NCI-H2029 treated with DMSO at 0.1 percent for 48 hours (cell line): ENCODE data around the gene CADPS2.
A peak's percentile ranks its signal among the peaks of the same experiment; 100 is the strongest.
"Not testable (repeated sequence)": the region's sequence is repeated elsewhere in the genome, so short reads cannot be mapped to it uniquely, and the experiment has no call there.

Experiments
- DNase-seq: peaks from one replicate; lab custom pipeline; 2025; lab: John Stamatoyannopoulos, UW

CADPS2 gene

DNA sequence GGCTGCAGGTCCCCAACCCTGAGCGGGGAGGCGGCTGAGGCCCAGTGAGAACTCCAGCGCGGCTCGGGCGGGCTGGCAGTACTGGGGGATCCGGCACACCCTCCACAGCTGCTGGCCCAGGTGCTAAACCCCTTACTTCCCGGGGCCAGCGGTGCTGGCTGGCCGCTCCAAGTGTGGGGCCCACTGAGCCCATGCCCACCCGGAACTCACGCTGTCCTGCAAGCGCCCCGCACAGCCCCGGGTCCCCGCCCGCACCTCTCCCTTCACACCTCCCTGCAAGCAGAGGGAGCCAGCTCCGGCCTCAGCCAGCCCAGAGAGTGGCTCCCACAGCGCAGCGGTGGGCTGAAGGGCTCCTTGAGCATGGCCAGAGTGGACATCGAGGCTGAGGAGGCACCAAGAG lies 212.3 kb downstream of the CADPS2 start:
- DNase-seq, result no peak

DNA sequence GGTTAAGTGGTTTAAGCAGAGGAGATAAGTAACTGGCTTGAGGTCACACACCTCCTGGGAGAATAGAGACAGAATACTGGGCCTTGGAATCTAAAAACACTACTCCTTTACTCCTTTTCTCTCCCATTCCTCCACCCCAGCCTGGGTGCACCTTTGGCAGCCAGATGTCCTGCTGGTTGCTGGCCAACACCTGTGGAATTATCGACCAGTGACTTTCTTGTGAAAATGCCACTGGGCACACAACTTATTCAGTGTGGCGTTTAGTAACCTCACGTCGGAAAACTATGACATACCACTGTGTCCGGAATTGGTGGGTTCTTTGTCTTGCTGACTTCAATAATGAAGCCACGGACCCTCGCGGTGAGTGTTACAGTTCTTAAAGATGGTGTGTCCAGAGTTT lies 213.7 kb downstream of the CADPS2 start:
- DNase-seq, result no peak

DNA sequence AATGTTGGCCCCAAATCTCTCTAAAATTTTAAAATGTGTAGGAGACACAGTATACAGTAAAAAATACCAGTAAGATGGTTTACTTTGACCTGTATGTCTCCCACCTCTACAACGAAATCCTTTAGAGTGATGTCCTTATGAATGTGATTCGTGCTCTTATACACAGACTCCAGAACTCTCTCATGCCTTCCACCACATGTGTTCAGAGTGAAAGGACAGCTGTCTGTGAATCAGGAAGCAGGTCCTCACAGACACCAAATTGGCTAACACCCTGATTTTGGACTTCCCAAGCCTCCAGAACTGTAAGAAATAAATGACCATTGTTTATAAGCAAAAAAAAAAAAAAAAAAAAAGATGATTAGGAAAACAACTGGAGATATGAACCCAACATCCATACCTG lies 222.5 kb downstream of the CADPS2 start:
- DNase-seq, result no peak

DNA sequence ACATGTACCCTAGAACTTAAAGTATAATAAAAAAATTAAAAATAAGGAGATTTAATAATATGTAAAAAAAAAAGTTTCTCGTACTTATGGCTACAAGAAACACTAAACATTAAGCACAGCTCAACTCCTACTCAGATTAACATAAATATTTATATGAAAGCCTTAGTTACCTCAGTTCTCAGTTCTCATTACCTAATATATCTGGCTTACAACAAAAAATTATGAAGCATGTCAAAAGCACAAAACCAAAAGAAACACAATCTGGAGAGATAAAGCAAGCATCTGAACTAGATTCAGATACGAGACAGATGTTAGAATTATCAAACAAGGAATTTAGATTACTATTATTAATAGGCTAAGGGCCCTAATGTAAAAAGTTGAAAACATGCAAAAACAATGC lies 227.4 kb downstream of the CADPS2 start:
- DNase-seq, result no peak

DNA sequence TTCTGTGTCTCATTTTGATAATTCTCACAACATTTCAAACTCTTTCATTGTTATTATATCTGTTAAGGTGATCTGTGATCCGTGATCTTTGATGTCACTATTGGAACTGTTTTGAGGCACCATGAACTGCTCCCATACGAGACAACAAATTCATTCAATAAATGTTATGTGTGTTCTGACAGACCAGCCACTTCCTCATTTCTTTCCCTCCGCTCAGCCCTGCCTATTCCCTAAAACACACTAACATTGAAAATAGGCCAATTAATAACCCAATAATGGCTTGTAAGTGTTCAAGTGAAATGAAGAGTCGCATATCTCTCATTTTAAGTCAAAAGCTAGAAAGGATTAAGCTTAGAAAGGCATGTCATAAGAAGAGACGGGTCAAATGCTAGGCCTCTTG lies 232.6 kb downstream of the CADPS2 start:
- DNase-seq, result no peak

- peak; percentile 90 for DNase-seq
Measured at GRCh38 chr7:122652876-122653275, 233.4 kb downstream of the CADPS2 start.

DNA sequence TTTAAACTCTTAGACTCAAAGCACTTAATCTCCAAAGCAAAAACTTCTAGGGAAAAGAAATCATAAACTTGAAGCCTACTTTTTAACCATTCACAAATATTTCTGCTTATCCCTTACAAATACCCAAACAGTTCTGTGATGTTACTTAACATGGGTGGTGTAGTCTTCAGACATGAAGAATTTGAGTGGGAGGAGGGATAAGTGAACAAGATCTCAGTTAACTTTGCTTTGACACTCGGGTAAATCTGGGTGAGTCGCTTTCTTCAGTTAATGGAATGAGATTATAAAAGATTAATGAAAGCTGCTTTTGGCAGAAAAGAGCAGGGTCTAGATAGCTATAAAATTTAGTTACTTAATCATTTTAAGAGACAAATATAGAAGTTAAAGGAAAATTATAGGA lies 234.8 kb downstream of the CADPS2 start:
- no peak for DNase-seq

GRCh38 chr7:122643250-122643649 lies 243.0 kb downstream of the CADPS2 start:
- no peak for DNase-seq

- no peak for DNase-seq
Measured at GRCh38 chr7:122638459-122638858, 247.8 kb downstream of the CADPS2 start.

DNA sequence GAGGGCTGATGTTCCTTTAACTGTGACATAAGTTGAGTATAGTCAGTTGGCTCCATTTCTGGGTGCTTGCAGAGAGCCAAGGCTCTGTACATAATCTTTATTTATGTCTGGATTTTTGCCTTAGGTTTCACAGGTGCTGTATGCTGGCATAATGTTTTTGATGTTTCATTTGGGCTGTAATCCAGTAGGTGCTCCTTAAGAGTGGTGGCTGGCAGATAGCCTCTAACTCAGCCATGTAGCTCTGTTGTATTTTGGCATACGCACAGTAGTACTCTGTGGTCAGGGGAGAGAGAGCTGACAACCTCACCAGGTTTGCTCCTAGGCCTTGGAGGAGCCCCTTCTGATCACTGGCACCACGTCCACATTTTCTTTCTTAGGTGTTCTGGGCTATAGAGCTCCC lies 248.5 kb downstream of the CADPS2 start:
- peak; percentile 83 for DNase-seq

- not testable (repeated sequence) for DNase-seq
Measured at GRCh38 chr7:122635481-122635880, 250.8 kb downstream of the CADPS2 start.

DNA sequence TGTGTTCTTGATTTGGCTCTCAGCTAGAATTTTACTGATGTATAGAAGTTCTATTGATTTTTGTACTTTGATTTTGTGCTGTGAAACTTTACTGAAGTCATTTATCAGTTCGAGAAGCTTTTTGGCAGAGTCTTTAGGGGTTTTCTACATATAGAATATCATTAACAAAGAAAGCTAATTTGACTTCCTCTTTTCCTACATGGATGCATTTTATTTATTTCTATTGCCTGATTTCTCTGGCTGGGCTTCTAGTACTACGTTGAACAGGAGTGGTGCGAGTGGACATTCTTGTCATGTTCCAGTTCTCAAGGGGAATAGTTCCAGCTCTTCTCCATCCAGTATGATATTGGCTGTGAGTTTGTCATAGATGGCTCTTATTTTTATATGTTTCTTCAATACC lies 252.8 kb downstream of the CADPS2 start:
- DNase-seq, result no peak

DNA sequence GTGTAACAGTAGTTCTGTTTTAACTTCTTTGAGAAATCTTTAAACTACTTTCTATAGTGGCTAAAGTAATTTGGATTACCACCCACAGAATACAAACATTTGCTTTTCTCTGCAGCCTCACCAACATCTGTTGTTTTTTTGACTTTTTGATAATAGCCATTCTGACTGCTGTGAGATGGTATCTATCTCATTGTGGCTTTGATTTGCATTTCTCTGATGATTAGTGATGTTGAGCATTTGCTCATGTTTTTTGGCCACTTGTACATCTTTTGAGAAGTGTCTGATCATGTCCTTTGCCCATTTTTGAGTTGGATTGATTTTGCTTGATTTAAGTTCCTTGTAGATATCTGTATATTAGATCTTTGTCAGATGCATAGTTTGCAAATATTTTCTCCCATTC lies 254.0 kb downstream of the CADPS2 start:
- DNase-seq, result no peak

GRCh38 chr7:122629412-122629953 lies 256.8 kb downstream of the CADPS2 start:
- DNase-seq, result no peak

DNA sequence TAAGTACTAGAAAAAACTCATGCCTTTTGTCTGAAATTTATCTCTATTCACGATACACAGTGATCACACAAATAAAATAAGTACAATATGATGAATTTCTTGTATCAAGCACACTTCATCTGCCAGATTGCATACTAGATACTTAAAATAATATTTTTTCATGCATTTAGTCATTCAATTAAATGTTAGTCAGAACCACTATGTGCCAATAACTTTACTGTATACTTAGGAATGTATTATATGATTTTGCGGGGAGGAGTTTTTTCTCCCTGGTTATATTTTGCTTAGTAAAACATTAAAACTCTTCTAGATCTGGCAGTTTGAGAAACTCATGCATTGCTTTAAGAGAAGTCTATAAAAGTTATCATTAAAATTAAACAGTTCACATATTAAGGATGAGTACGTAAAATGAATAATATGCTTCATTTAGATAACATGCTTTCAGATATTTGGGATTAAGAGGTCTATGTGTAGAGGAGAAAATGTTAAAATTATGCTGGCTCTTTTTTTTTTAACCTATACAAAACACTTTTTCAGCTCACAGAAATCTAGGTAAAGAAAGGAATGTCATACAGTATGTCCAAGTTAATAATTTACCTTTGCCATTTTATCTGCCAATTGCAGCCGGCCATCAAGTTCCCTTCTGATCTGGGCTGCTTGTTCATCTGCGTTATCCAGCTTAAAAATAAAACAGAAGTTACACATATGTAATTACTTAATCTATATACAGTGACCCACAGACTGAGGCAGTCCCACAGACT lies 257.4 kb downstream of the CADPS2 start:
- DNase-seq, result no peak

DNA sequence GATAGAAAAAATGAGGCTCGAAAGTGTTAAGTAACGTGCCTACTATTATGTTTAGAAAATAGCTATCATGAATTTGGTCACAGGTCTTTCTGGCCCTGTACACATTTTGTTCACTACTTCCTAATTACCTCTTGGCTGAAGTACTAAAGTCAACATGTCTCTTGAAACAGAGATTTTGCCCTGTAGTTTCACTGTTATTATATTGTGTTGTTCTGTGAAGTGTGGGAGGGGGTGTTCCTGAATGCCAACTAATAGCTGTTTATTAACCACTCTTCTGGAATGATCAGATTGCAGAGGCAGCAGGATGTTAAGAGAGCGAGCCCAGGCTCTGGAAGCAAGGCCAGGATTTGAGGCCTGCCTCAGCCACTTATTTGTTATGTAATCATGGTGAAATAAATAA lies 259.5 kb downstream of the CADPS2 start:
- DNase-seq, result peak; percentile 80

- no peak for DNase-seq
Measured at GRCh38 chr7:122622682-122623081, 263.6 kb downstream of the CADPS2 start.

DNA sequence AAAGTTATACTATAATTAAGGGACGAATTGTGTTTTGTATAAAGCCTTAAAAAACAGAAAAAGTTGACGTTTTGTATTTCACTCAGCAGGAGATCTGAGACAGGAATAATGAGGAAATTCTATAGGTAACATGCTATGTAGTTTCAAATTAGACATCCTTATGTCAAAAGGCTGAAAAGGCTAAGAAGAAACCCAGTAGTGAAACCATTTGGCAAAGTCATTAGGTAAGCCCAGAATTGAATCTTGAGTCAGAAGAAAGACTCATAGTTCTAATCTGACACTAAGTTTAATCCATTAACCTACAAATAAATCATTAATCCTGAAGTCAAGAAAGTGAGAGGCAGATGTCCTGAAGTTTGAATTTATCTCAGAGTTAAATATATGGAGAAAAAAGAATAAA lies 266.6 kb downstream of the CADPS2 start:
- DNase-seq, result no peak

- DNase-seq, result no peak
Measured at GRCh38 chr7:122618585-122619189, 267.6 kb downstream of the CADPS2 start.

GRCh38 chr7:122616951-122617350 lies 269.3 kb downstream of the CADPS2 start:
- no peak for DNase-seq

GRCh38 chr7:122605929-122606328 lies 280.3 kb downstream of the CADPS2 start:
- DNase-seq, result no peak

DNA sequence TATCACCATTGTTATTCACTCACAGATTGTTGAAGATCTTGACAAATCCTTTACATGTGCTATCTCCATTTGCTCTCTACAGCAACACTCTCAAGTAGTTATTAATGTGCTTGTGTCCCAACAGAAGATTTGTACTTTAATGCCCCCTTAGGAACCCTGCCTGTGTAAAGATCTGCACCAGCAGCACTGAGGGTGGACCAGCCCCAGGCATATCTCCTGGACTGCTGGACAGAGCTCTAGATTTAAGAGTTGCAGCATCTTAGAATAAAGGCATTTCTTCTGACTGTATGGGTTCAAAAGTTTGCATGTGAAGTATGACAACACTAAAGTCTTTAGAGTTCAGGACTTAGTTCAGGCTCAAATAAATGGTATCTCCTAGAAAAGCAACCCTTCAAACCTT lies 282.0 kb downstream of the CADPS2 start:
- no peak for DNase-seq

- DNase-seq, result peak; percentile 30
Measured at GRCh38 chr7:122602800-122603199, 283.5 kb downstream of the CADPS2 start.

DNA sequence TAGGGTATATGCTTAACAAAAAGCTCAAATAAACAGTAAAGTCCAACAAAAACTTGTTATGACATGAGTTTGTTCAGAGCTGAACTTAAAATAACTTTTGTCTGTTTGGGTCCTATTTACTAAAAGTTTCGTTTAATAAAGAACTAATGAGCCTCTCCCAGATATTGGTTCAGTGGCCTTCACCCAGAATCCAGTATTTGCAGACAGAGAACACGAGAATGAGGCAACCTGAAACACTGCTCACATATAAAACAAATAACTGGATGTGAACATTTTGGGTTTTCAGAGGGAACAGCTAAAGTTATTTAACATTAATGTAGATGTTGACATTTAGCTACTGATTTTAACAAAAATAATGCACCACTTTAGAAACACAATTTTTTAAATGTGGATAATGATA lies 285.6 kb downstream of the CADPS2 start:
- no peak for DNase-seq
